ENCODE results near the gene PRR36.

GRCh38 chr19:7918615-7919421 is 44.6 kb upstream of the PRR36 start:
- TF ChIP-seq CTCF (IDR thresholded peaks at IDR 0.05) (no peak), EZH2 (IDR thresholded peaks at IDR 0.05) (no peak)

All from neural progenitor cell (in vitro differentiated cells).